ENCODE data around the gene KCTD2. TPM values are rescaled to one million over a fixed set of nuclear protein-coding genes. Genes with fewer than 3 reads are reported as not detected.
A peak's percentile ranks its signal among the peaks of the same experiment; 100 is the strongest.

The KCTD2 gene
- total and polyA plus RNA-seq, 2 of the 13 experiments (the other 11 are each of a cell fraction or from before 2014, with no cell fraction given): 28.3 to 32.6 TPM

- TF ChIP-seq TOPORS (CRISPR knock-in tag; IDR thresholded peaks at IDR 0.05): peak; percentile 36; the same call in 1 of the 2 replicates
- peak; percentile 93; the same call in 1 of the 2 replicates for TF ChIP-seq ETV6 (CRISPR knock-in tag; conservative IDR thresholded peaks at IDR 0.05)
- no peak; the same call in 1 of the 2 replicates for TF ChIP-seq SOX5 (CRISPR knock-in tag; IDR thresholded peaks at IDR 0.05; ENCODE audit: borderline replicate concordance)
- TF ChIP-seq ERF (CRISPR knock-in tag; IDR thresholded peaks at IDR 0.05): peak; percentile 77; the same call in 1 of the 2 replicates
- TF ChIP-seq ZNF512 (CRISPR knock-in tag; IDR thresholded peaks at IDR 0.05): no peak
- no peak for TF ChIP-seq JUND (CRISPR knock-in tag; IDR thresholded peaks at IDR 0.05)
- no peak for TF ChIP-seq SP5 (CRISPR knock-in tag; IDR thresholded peaks at IDR 0.05; ENCODE audit: borderline replicate concordance, low read depth)
- TF ChIP-seq ZNF556 (CRISPR knock-in tag; IDR thresholded peaks at IDR 0.05; ENCODE audit: borderline replicate concordance): peak; percentile 68; the same call in 1 of the 2 replicates
- TF ChIP-seq JDP2 (CRISPR knock-in tag; IDR thresholded peaks at IDR 0.05; ENCODE audit: borderline replicate concordance): no peak
- TF ChIP-seq ZNF609 (CRISPR knock-in tag; IDR thresholded peaks at IDR 0.05; ENCODE audit: borderline replicate concordance): no peak
- peak; percentile 89 for TF ChIP-seq AHR (CRISPR knock-in tag; IDR thresholded peaks at IDR 0.05)
- TF ChIP-seq ZNF569 (CRISPR knock-in tag; IDR thresholded peaks at IDR 0.05; ENCODE audit: borderline replicate concordance): no peak
- 0 out of 2 replicates have a peak, but pooled peaks have one; percentile 29 for TF ChIP-seq KDM5B (CRISPR knock-in tag; IDR thresholded peaks at IDR 0.05; ENCODE audit: borderline replicate concordance)
- TF ChIP-seq, protein P1, sequence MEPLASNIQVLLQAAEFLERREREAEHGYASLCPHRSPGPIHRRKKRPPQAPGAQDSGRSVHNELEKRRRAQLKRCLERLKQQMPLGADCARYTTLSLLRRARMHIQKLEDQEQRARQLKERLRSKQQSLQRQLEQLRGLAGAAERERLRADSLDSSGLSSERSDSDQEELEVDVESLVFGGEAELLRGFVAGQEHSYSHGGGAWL (CRISPR knock-in tag; IDR thresholded peaks at IDR 0.05): no peak
- TF ChIP-seq HDAC6 (IDR thresholded peaks at IDR 0.05; ENCODE audit: low read depth, low read length): no peak
- TF ChIP-seq ZNF317 (CRISPR knock-in tag; IDR thresholded peaks at IDR 0.05): 0 out of 2 replicates have a peak, but pooled peaks have one; percentile 39
- no peak for TF ChIP-seq CHCHD3 (CRISPR knock-in tag; IDR thresholded peaks at IDR 0.05)
- TF ChIP-seq, protein P2, sequence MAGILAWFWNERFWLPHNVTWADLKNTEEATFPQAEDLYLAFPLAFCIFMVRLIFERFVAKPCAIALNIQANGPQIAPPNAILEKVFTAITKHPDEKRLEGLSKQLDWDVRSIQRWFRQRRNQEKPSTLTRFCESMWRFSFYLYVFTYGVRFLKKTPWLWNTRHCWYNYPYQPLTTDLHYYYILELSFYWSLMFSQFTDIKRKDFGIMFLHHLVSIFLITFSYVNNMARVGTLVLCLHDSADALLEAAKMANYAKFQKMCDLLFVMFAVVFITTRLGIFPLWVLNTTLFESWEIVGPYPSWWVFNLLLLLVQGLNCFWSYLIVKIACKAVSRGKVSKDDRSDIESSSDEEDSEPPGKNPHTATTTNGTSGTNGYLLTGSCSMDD (CRISPR knock-in tag; IDR thresholded peaks at IDR 0.05): no peak
- no peak for TF ChIP-seq RBAK (CRISPR knock-in tag; IDR thresholded peaks at IDR 0.05)
- TF ChIP-seq SSRP1 (CRISPR knock-in tag; IDR thresholded peaks at IDR 0.05): 0 out of 2 replicates have a peak, but pooled peaks have one; percentile 41
- no peak for TF ChIP-seq ZBTB42 (CRISPR knock-in tag; IDR thresholded peaks at IDR 0.05)
- TF ChIP-seq TBX2 (CRISPR knock-in tag; IDR thresholded peaks at IDR 0.05; ENCODE audit: borderline replicate concordance): peak; percentile 42; the same call in 1 of the 2 replicates
- no peak for TF ChIP-seq ZNF180 (CRISPR knock-in tag; IDR thresholded peaks at IDR 0.05; ENCODE audit: borderline replicate concordance, low read depth)
Observed at GRCh38 chr17:75113798-75114551, 67.0 kb downstream of the KCTD2 start (continued).

Data from HepG2 (cell line).